Measurements from ENCODE around the gene HNF1B.

DNA sequence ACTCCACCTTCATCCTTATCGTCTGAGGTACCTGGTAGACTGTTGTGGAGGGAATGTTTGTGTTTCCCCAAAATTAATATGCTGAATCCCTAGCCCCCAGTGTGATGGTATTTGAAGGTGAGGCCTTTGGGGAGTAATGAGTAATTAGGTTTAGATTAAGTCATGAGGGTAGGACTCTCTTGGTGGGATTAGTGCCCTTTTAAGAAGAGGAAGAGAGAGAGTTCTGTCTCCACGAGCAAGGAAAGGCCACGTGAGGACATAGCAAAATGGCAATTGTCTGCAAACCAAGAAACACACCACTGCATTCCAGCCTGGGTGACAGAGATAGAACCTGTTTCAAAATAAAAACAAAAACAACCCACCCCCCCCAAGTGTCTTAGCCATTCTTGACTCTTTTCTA lies 80.6 kb downstream of the HNF1B start:
- TF ChIP-seq FOXA1 (IDR thresholded peaks at IDR 0.05) (no peak), GABPA (IDR thresholded peaks at IDR 0.05 in 1 of 2, conservative IDR thresholded peaks at IDR 0.05 in 1 of 2) (no peak), EGR1 (IDR thresholded peaks at IDR 0.05; ENCODE audit: low read depth in 2 of 2) (no peak)
- TF ChIP-seq, protein P1, sequence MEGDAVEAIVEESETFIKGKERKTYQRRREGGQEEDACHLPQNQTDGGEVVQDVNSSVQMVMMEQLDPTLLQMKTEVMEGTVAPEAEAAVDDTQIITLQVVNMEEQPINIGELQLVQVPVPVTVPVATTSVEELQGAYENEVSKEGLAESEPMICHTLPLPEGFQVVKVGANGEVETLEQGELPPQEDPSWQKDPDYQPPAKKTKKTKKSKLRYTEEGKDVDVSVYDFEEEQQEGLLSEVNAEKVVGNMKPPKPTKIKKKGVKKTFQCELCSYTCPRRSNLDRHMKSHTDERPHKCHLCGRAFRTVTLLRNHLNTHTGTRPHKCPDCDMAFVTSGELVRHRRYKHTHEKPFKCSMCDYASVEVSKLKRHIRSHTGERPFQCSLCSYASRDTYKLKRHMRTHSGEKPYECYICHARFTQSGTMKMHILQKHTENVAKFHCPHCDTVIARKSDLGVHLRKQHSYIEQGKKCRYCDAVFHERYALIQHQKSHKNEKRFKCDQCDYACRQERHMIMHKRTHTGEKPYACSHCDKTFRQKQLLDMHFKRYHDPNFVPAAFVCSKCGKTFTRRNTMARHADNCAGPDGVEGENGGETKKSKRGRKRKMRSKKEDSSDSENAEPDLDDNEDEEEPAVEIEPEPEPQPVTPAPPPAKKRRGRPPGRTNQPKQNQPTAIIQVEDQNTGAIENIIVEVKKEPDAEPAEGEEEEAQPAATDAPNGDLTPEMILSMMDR (IDR thresholded peaks at IDR 0.05; ENCODE audit: low read depth, low read length, missing input control): no peak
- TF ChIP-seq, protein P2, sequence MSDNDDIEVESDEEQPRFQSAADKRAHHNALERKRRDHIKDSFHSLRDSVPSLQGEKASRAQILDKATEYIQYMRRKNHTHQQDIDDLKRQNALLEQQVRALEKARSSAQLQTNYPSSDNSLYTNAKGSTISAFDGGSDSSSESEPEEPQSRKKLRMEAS (IDR thresholded peaks at IDR 0.05): no peak
